ENCODE measurements around the gene DRC3. TPM values are rescaled to one million over a fixed set of nuclear protein-coding genes. Genes with fewer than 3 reads are reported as not detected.

The DRC3 gene
- total RNA-seq, 1 experiment from 2014 or later = 2.4 TPM

GRCh38 chr17:18038861-18039534, 66.3 kb downstream of the DRC3 start, which contains the start of the genes ATPAF2 and GID4 (continued):
- TF ChIP-seq, protein P1, sequence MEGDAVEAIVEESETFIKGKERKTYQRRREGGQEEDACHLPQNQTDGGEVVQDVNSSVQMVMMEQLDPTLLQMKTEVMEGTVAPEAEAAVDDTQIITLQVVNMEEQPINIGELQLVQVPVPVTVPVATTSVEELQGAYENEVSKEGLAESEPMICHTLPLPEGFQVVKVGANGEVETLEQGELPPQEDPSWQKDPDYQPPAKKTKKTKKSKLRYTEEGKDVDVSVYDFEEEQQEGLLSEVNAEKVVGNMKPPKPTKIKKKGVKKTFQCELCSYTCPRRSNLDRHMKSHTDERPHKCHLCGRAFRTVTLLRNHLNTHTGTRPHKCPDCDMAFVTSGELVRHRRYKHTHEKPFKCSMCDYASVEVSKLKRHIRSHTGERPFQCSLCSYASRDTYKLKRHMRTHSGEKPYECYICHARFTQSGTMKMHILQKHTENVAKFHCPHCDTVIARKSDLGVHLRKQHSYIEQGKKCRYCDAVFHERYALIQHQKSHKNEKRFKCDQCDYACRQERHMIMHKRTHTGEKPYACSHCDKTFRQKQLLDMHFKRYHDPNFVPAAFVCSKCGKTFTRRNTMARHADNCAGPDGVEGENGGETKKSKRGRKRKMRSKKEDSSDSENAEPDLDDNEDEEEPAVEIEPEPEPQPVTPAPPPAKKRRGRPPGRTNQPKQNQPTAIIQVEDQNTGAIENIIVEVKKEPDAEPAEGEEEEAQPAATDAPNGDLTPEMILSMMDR (IDR thresholded peaks at IDR 0.05 in 2 of 3, conservative IDR thresholded peaks at IDR 0.05 in 1 of 3; ENCODE audit: borderline replicate concordance in 1 of 3, insufficient read depth in 1 of 3, low read depth in 2 of 3, low read length in 2 of 3) = peak in 1 of 3 experiments; percentile 12; a peak in 1 of 6 replicates
- peak; percentile 37; the same call in 1 of the 2 replicates for TF ChIP-seq SRF (IDR thresholded peaks at IDR 0.05; ENCODE audit: low read depth)
- TF ChIP-seq, protein P2, sequence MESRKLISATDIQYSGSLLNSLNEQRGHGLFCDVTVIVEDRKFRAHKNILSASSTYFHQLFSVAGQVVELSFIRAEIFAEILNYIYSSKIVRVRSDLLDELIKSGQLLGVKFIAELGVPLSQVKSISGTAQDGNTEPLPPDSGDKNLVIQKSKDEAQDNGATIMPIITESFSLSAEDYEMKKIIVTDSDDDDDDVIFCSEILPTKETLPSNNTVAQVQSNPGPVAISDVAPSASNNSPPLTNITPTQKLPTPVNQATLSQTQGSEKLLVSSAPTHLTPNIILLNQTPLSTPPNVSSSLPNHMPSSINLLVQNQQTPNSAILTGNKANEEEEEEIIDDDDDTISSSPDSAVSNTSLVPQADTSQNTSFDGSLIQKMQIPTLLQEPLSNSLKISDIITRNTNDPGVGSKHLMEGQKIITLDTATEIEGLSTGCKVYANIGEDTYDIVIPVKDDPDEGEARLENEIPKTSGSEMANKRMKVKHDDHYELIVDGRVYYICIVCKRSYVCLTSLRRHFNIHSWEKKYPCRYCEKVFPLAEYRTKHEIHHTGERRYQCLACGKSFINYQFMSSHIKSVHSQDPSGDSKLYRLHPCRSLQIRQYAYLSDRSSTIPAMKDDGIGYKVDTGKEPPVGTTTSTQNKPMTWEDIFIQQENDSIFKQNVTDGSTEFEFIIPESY (IDR thresholded peaks at IDR 0.05; ENCODE audit: extremely low read depth, insufficient replicate concordance, low read length) = no peak

- H3K36me3 ChIP-seq (ENCODE audit: control insufficient read depth in 1 of 2, insufficient read depth in 2 of 2, low read length in 2 of 2) = no peaks in the 10 kb centered on the region
- ATAC-seq (peak; percentile 40), DNase-seq (ENCODE audit: low read depth, low spot score) (no peak)
- no TSS peak for BruUV-seq (replicated peaks)
- H3K4me3 ChIP-seq (replicated peaks in 1 of 2; ENCODE audit: low read depth in 1 of 2, low read length in 2 of 2) = peak overlapping the region; percentile 84 to 85
- CTCF ChIA-PET = interaction anchor here (0.6 kb wide), 1 partner anchor 12 kb away, joined by 3 read pairs; no protein-coding TSS in a partner anchor
- H3K4me1 ChIP-seq (ENCODE audit: control insufficient read depth in 1 of 2, insufficient read depth in 2 of 2, low read length in 2 of 2) = peaks cover 6 to 21% of the 10 kb centered on the region in 2 experiments; a peak in 3 of 4 replicates
- no peaks in the 10 kb centered on the region for H4K20me1 ChIP-seq (ENCODE audit: insufficient read depth)
- no peaks in the 10 kb centered on the region for H3K9me3 ChIP-seq (ENCODE audit: control insufficient read depth in 1 of 2, insufficient read depth in 1 of 2, low read depth in 1 of 2, low read length in 2 of 2)
- POLR2A ChIA-PET = no interaction called here
- intact Hi-C loops (cut with micrococcal nuclease) = loop anchor here (5.0 to 10.0 kb wide), 3 partner anchors 47 to 685 kb away; partner anchors contain the start of gene RAI1
- H3K27ac ChIP-seq (ENCODE audit: low read depth, low read length) = peak overlapping the region; percentile 80
- TF ChIP-seq POLR2A (IDR thresholded peaks at IDR 0.05; ENCODE audit: borderline replicate concordance, extremely low read depth, insufficient read depth, insufficient read length) (peak; percentile 14), SP1 (IDR thresholded peaks at IDR 0.05; ENCODE audit: low read depth) (no peak), EGR1 (IDR thresholded peaks at IDR 0.05; ENCODE audit: low read depth) (no peak), ZFX (IDR thresholded peaks at IDR 0.05) (peak; percentile 88)
- TF ChIP-seq, protein P1 (IDR thresholded peaks at IDR 0.05 in 2 of 3, conservative IDR thresholded peaks at IDR 0.05 in 1 of 3; ENCODE audit: borderline replicate concordance in 1 of 3, insufficient read depth in 1 of 3, low read depth in 2 of 3, low read length in 2 of 3) = no peak
- no peaks in the 10 kb centered on the region for H3K27me3 ChIP-seq (ENCODE audit: insufficient read depth, low read length)
- no peaks in the 10 kb centered on the region for H3K9me2 ChIP-seq (ENCODE audit: insufficient read depth)
- peak overlapping the region; percentile 96 for H3K4me2 ChIP-seq (ENCODE audit: low read length)
- no peak overlapping the region for H2AFZ ChIP-seq (ENCODE audit: low read depth, low read length, poor library complexity, severe bottlenecking)
- H3K79me2 ChIP-seq (ENCODE audit: insufficient read depth, low read length) = peaks cover 22% of the 10 kb centered on the region
- RAD21 ChIA-PET (ENCODE audit: low non-redundant PET in 1 of 2, low total read pairs in 2 of 2, uncharacterized antibody in 2 of 2, unreplicated experiment in 2 of 2) = no interaction called here
- peak overlapping the region; percentile 81 for H3K9ac ChIP-seq (ENCODE audit: low read length)
Observed at GRCh38 chr17:18039535-18040260, 67.0 kb downstream of the DRC3 start.

All from HCT116 (cell line).